Ovary (tissue), 9 donors: ENCODE results near the gene ZIC5. TPM values are rescaled to one million over a fixed set of nuclear protein-coding genes. Genes with fewer than 3 reads are reported as not detected.

Experiments
- DNase-seq, 5 donors: peaks; one replicate each; pipeline ENCODE4 v3.0.0-alpha.2; 2019 to 2020
- H3K27ac ChIP-seq, 2 donors: fragments of 200-600 bp; one replicate each; pipeline versions ENCODE4 v1.5.1 to v1.8.0; 2019 to 2022
- H3K27me3 ChIP-seq: fragments of 200-600 bp; one replicate; pipeline ENCODE4 v1.8.0; 2022
- H3K36me3 ChIP-seq: fragments of 200-600 bp; sonication (generic); one replicate; pipeline ENCODE4 v1.5.1; 2019
- H3K4me1 ChIP-seq: one replicate; pipeline ENCODE4 v1.8.1; 2013; ENCODE audit warnings: mild to moderate bottlenecking, moderate library complexity; ENCODE audit not compliant: insufficient read depth
- H3K4me3 ChIP-seq: fragments of 200-600 bp; sonication (generic); one replicate; pipeline ENCODE4 v1.5.1; 2017
- H3K9me3 ChIP-seq, 2 donors: fragments of 200-600 bp in 1 of 2; sonication (generic) in 1 of 2; one replicate each; pipeline versions ENCODE4 v1.5.1 to v1.8.1; 2013 to 2019; ENCODE audit warnings: mild to moderate bottlenecking in 1 of 2, moderate library complexity in 1 of 2
- CTCF ChIP-seq, 3 donors: fragments of 450-650 bp in 2 of 3; fragments of 200-600 bp in 1 of 3; IDR thresholded peaks; one replicate each; pipeline versions ENCODE4 v1.5.1 to v1.8.0; 2016 to 2022; ENCODE audit warnings: antibody characterized with exemption in 3 of 3, mild to moderate bottlenecking in 1 of 3
- EP300 ChIP-seq: sonication (generic); formaldehyde crosslinking; IDR thresholded peaks from one replicate; pipeline ENCODE4 v1.6.1; 2017; ENCODE audit warnings: antibody characterized with exemption
- POLR2A ChIP-seq: fragments of 450-650 bp; IDR thresholded peaks from one replicate; pipeline ENCODE4 v1.6.1; 2017; ENCODE audit warnings: antibody characterized with exemption, mild to moderate bottlenecking, moderate library complexity
- WGBS, 3 donors: extraction: QIAGEN DNeasy Blood & Tissue Kit in 1 of 3; methylation state at CpG; one replicate each; pipeline versions ENCODE4 v1.1.5 to v1.1.7; 2013 to 2017; 5-methylcytosine and 5-hydroxymethylcytosine counted together
- intact Hi-C, 4 donors: fragments of 100-400 bp; cut with DNase I; formaldehyde crosslinking; loops; one replicate each; pipeline versions ENCODE4 v1.11.0 to v1.15.1; 2022 to 2023
- polyA plus RNA-seq, 2 donors: library from polyadenylated mRNA; stranded (reverse); fragments of 200-250 nt in 1 of 2; fragments of 350-450 nt in 1 of 2; fragmentation: Illumina TruSeq in 1 of 2; extraction: RNeasy Lipid Tissue Mini Kit (QIAGEN cat#74804) in 1 of 2; gene quantifications; one replicate each; pipeline ENCODE4 v1.2.3, GENCODE V29; 2013 to 2014
- total RNA-seq, 7 donors: library from RNA; depleted of rRNA in 2 of 7; stranded (reverse); fragments of >200 nt in 2 of 7; fragmentation: NEBNext Ultra II Directional in 3 of 7; extraction: Animal tissue kit (Norgen Biotek cat#: 25700) in 3 of 7; gene quantifications; one replicate each; pipeline versions ENCODE4 v1.1.0 to v1.2.4, GENCODE V29; 2016 to 2023
- donor health status: DM: no; HTN: no; CAD: no; lungs with moderate emphysema.
- donor health status: DM: no; HTN: no; CAD: no.
- donor health status: Bipolar disorder and iron deficiency.
- donor health status: DM: yes; HTN: yes; CAD: no.
- donor health status: DM: no; HTN: no; CAD: no.
- donor health status: DM: yes; HTN: yes; CAD: no.

ZIC5 gene
- total and polyA plus RNA-seq, 9 donors, result 0.10 to 0.11 TPM; not detected in 7

DNA sequence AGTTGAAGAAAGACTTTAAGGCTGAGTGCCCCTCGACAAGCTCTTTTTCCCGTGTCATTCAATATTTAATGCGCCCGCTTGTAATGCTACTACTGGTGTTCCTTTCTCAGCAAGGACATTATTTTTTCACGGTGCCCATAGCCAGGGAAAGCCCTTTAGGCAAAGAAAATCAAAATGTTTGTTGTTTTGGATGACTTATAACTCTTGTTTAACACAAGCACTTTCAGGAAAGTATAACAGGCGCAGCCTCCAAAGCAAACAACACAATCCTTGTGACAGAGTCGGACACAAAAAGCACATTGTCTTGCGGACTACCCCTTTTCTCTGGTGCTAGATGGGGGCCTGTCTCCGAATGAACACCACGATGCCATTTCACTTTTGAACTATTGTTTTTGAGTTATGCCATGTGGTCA is 12.4 kb downstream of the ZIC5 start:
- H3K9me3 ChIP-seq, result no peaks in the 10 kb centered on the region
- no peak overlapping the region for H3K27ac ChIP-seq
- intact Hi-C loops, result no loop called here
- 15 to 31% (median 22%) methylated on average over 10 of the region's 10 CpGs for WGBS, 3 donors
- H3K4me3 ChIP-seq, result no peak overlapping the region
- no peak for DNase-seq
- H3K4me1 ChIP-seq, result peaks cover 7% of the 10 kb centered on the region
- H3K36me3 ChIP-seq, result no peaks in the 10 kb centered on the region
- peaks cover 2% of the 10 kb centered on the region for H3K27me3 ChIP-seq
- TF ChIP-seq CTCF (IDR thresholded peaks at IDR 0.05), result no peak

- DNase-seq, result no peak
- Histone ChIP-seq H3K27me3 (peaks cover 2% of the 10 kb centered on the region), H3K27ac (no peak overlapping the region), H3K4me1 (peaks cover 7% of the 10 kb centered on the region), H3K36me3 (no peaks in the 10 kb centered on the region), H3K4me3 (no peak overlapping the region), H3K9me3 (no peaks in the 10 kb centered on the region)
- TF ChIP-seq CTCF (IDR thresholded peaks at IDR 0.05) (no peak), EP300 (no peak), POLR2A (no peak)
- WGBS, 3 donors, result 8 to 14% (median 12%) methylated on average over 35 of the region's 35 CpGs
- intact Hi-C loops, result no loop called here
These were observed 13.0 kb downstream of the ZIC5 start for GRCh38 chr13:99958406-99959126.

DNA sequence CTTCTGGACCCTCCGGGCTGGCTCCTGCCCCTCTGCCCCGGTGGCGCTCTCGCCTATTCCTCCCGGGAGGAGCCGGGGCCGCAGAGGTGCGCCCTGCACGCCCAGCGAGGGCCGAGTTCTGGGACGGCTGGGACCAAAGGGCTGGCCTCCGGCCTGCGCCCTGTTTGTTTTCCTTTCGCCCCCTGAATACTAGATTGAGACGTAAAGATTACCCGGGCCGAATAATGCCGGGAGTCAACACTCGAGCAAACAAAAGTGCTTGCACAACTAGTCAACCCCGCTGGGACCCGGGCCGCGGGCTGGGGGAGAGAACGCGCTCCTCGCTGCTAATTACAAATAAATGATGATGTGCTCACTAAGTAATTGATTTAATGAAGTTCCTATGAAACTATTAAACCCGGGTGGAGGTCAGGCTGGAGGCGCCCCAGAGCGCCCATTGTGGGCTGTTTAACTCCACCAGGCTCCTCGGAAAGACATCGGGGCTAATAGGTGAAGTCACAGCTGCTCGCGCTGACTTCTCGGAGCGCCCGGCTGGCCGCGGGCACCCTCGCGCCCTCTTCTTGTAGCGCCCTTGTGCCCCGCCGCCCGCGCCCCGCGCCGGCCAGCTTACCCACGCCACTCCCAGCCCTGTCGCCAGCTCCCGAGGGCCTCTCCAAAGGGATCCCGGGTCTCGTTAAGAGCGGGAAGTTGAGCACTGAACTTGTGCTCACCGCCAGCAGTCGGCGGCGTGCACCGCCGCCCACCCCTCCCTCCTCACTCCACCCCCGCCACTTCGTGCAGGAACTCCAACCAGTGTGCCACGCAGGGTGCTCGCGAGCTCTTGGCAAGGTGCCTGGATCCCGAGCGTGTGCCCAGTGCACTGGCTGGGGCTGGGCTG is 14.9 kb downstream of the ZIC5 start:
- 1 to 2% (median 2%) methylated on average over 62 to 68 of the region's 68 CpGs for WGBS, 3 donors
- intact Hi-C loops, result no loop called here
- H3K27me3 ChIP-seq, result peaks cover 2% of the 10 kb centered on the region

More for the DNA sequence above, 14.9 kb downstream of the ZIC5 start:
- no peak for DNase-seq
- Histone ChIP-seq H3K9me3 (no peaks in the 10 kb centered on the region), H3K4me1 (peaks cover 7% of the 10 kb centered on the region), H3K4me3 (no peak overlapping the region), H3K27ac (no peak overlapping the region), H3K36me3 (no peaks in the 10 kb centered on the region)
- TF ChIP-seq EP300 (no peak), POLR2A (no peak), CTCF (IDR thresholded peaks at IDR 0.05) (no peak)
